Right lobe of liver (tissue), 4 donors: ENCODE data around the gene TMEM121.

Experiments
- CTCF ChIP-seq, 4 donors: fragments of 200-600 bp in 3 of 4; fragments of 450-650 bp in 1 of 4; IDR thresholded peaks; one replicate each; pipeline versions ENCODE4 v1.5.1 to v1.8.0; 2016 to 2022; ENCODE audit warnings: antibody characterized with exemption in 4 of 4, mild to moderate bottlenecking in 2 of 4
- POLR2A ChIP-seq: fragments of 450-650 bp; IDR thresholded peaks from one replicate; pipeline ENCODE4 v1.6.1; 2017; ENCODE audit warnings: antibody characterized with exemption, mild to moderate bottlenecking
- donor health status: DM: no; HTN: no; CAD: no.
- donor health status: DM: no; HTN: no; CAD: no.
- donor health status: DM: no; HTN: yes; CAD: no.

GRCh38 chr14:105488781-105489541, 37.4 kb upstream of the TMEM121 start:
- TF ChIP-seq POLR2A = no peak
- TF ChIP-seq CTCF (IDR thresholded peaks at IDR 0.05) = no peak
